T-helper 2 cell (primary cell): ENCODE measurements around the gene PCBP3.
A peak's percentile ranks its signal among the peaks of the same experiment; 100 is the strongest.
"Not testable (repeated sequence)": the region's sequence is repeated elsewhere in the genome, so short reads cannot be mapped to it uniquely, and the experiment has no call there.

Source experiments
- DNase-seq, 5 experiments: peaks; one replicate each; pipeline versions ENCODE4 v3.0.0 to v3.0.0-alpha.2; 2012 to 2022

Gene PCBP3

DNA sequence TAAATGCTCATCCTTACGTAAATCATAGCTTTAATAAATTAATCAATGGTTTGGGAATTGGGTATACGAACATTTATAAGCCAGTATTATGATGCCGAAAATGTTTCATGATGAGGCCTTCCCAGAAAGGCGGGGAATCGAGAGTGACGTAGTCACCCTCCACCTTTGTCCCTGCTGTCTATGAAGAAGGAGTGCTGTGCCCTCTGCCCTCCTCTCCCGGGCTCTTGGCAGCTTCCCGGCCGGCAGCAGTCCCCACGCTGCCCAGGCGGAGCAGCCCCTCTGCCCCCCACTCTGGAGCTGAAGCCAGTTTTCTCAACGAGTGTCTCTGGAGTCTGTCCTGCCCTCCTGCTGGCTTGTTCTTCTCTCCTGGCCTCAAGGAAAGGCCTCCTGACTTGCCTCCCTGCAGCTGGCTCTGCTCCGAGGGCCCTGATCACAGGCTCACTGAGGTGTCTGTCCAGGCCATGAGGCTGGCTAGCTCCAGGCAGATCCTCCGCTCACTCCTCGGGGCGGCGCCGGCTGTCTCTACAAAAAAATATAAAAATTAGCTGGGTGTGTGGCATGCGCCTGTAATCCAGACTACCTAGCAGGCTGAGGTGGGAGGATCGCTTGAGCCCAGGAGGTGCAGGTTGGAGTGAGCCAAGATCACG is 187.3 kb downstream of the PCBP3 start:
- no peak for DNase-seq

- no peak for DNase-seq
Measured at GRCh38 chr21:45831991-45832740, 188.6 kb downstream of the PCBP3 start.

GRCh38 chr21:45832741-45833235 is 189.3 kb downstream of the PCBP3 start:
- not testable (repeated sequence) for DNase-seq

DNA sequence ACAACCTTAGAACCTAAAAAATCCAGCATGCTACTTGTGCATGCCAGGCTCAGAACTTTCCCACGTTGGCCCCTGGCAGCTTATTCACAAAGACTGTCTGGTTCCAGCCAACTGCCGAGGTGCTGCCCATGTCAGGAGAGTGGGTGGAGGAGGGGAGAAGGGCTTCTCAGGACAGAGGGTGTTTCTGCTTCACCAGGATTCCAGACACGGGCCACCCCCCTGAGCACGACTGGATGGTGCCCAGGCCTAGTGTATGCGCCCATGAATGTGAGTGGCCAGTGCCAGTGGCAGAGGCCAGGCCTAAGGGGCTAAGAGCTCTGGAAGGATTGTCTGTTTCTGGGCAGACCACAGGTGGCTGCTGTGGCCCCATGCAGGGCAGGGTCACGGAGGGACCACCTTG is 189.9 kb downstream of the PCBP3 start:
- no peak for DNase-seq

GRCh38 chr21:45834026-45834715 is 190.6 kb downstream of the PCBP3 start:
- no peak for DNase-seq

DNA sequence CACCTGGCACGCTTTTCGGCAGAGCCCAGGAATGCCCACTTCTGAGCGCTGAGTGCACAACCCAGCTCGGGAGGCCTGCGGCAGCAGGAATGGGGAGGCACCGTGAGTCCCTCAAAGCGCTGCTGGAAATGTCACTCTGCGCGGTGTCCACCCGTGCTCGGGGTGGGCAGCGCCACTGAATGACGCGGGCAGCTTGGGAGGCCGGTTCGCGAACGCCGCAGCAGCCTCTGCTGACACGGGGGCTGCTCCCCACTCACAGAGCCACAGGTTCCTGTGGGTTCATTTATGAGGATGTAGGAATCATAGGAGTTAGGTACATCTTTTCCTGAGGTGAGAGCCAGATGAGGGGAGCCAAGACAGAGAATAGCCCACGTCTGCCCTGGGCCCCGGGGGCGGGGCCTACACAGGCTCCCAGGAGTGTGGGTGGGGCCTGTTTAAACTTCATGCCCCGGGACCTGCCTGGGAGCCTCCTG is 191.3 kb downstream of the PCBP3 start:
- no peak for DNase-seq

- DNase-seq: no peak
Measured at GRCh38 chr21:45835301-45836267, 192.1 kb downstream of the PCBP3 start.

- DNase-seq: no peak
Measured at GRCh38 chr21:45836268-45836655, 192.7 kb downstream of the PCBP3 start.

GRCh38 chr21:45836694-45837670 is 193.5 kb downstream of the PCBP3 start:
- DNase-seq: no peak

GRCh38 chr21:45837936-45838335 is 194.4 kb downstream of the PCBP3 start:
- DNase-seq: no peak

DNA sequence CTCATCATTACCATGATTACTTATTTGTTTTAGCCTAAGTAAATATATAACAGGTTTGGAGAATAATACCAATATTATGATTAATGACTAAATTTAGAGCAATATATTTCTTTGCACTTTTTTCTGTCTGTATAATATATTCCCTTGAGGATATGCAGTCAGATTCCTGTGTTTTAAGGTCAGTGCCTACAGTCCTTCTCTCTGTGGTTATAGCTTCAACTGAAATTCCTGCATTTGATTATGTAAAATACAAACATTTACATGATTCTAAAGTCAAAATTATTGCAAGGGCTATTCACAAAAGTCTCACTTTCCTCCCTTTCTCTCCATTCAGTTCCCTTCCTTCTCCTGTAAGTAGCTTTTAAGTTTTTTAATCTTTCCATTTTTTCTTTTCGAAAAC is 195.1 kb downstream of the PCBP3 start:
- no peak for DNase-seq

DNA sequence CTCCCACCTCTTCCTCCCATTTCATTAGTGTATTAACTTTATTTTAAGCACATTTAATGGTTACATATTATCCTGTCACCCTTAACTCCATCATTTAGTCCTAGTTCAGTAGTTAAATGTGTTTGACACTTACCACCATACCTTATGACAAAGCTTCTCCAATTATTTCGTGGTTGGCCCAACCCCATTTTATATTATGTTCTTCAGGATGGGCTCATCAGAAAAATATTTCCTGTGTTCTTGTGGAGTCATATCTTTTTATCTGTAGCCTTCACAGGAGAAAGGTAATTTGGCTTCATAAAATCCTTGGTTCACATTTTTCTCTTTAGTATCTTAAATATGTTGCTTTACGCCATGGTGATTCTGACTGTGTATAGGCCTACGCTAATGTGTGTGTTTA is 195.7 kb downstream of the PCBP3 start:
- no peak for DNase-seq

DNA sequence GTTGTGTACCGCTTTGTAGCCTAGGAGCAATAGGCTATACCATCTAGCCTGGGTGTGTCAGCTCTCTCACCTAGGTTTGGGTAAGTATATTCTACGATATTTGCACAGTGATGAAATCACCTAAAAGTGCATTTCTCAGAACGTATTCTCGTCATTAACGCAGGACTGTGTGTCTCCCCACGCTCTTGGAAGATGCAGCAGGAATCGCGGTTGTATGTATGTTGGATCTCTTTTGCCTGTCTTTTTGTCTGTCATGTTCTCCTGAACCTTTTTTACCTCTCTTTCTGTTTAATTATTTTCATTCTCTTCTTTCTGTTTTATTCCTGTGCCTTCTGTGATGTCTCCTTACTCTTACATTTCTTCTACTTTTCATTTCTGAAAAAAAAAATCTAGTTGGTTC is 197.5 kb downstream of the PCBP3 start:
- DNase-seq: no peak

DNA sequence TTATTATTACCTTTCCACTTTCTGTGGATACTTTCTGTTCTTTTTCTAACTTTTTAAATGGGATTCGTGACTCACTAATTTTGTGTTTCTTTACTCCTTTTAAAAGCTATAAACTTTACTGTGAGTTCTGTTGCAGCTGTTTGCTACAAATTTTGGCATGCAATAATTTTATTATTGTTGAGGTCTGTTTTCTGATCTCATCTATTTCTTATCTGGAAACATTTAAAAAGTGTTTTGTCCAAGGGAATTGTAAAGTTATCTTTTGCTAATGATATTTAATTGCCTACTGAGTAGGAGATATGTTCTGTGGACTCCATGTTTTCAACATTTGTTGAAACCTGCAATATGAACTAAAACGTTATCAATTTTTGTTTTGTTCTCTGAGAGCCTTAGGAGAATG is 199.9 kb downstream of the PCBP3 start:
- DNase-seq: no peak

GRCh38 chr21:45844181-45844580 is 200.7 kb downstream of the PCBP3 start:
- DNase-seq: no peak

DNA sequence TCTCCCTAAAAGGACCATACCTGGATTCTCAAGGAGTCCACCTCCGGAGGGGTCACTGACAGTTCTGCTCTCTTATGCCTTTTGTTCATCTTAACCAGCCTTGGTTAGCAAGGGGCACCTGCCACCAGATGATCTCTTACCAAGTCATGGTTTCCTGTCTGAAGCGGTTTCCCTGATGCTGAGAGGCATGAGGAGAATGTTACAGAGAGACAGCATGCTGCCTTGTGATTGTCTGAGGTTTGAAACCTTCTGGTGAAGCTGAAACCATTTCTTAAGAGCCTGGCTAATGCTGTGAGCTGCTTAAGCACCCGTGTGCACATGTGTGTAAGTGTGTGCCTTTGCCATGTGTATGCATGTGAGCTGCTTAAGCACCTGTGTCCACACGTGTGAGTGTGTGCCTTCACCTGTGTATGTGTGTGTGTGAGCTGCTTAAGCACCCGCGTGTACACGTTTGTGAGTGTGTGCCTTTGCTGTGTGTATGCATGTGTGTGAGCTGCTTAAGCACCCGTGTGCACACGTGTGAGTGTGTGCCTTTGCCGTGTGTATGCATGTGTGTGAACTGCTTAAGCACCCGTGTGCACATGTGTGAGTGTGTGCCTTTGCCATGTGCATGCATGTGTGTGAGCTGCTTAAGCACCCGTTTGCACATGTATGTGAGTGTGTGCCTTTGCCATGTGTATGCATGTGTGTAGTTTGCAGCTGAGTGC is 201.7 kb downstream of the PCBP3 start:
- peak in 1 of 5 experiments; percentile 59 for DNase-seq

DNA sequence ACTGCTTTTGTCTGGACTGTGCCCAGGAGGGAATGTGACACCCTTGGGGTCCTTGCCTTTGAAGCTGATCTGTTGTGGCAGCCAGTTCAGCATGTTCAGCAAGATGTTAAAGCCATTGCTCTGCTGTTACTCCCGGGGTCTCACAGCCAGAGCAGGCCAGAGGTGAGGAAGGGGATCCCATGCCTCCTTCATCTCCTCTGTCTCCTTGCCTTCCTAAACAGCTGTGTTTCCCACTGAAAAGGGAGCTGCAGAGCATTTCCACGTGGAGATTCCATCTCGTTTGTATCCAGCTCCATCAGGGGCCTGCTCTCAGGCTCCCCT is 202.2 kb downstream of the PCBP3 start:
- no peak for DNase-seq

DNA sequence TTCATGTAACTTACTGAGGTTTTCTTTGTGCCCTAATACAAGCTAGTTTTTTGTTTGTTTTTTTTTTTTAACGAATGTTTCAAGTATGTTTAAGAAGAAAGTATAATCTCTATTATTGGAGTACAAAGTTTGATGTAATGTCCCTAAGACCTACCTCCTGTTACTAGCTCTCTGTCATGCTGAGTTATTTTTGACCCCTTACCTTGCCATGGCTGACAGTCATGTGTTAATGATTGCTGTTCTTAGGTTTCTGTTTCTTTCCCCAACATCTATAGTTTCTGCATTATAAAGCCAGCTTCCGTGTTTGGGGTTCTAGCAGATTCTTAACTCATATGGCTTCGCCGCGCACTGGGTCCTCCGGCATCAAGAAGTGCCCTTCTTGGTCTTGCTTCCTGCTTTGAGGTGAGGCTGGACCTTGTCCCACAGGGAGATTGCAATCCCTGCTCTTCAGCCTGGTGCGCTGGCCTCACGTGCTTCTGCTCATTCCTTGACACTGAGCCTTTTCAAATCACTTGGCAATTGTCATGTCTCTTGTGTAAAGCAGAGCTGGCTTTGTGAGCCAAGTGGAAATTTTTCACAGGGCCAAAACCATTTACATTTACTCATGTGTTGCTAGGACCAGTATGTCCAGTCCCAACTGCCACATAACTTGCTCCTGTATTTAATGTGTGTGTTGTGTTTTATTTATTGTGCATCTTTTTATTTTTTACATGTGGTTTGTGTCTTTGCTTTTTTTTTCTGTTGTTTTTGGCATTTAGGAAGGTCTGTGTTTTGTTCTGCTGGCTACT is 203.0 kb downstream of the PCBP3 start:
- DNase-seq: no peak

- DNase-seq: no peak
Measured at GRCh38 chr21:45847870-45848269, 204.3 kb downstream of the PCBP3 start.

DNA sequence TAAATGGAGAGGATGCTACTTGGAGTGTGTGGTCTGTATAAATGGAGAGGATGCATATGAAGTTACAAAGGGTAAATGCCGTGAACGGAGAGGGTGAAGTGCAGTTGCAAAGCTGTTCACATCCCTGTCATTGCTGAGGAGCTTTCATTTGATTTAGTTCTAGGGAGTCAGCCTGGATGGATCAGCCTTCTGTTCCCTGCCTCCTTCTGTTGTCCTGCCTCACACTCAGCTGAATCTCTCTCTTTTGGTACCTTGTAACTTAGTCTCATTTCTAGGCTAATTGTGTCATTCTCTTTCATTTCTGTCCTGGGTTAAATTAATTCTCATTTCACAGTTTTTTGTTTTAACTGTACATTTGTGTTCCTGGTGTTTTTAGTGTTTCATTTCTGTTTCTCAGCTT is 204.8 kb downstream of the PCBP3 start:
- no peak for DNase-seq
